GM06990 (cell line): ENCODE data around the gene UCP3.
"Not testable (repeated sequence)": the region's sequence is repeated elsewhere in the genome, so short reads cannot be mapped to it uniquely, and the experiment has no call there.

Experiments used
- DNase-seq: peaks from one replicate; pipeline ENCODE4 v3.0.0-alpha.2; 2011; ENCODE audit not compliant: insufficient read length; ENCODE audit errors: extremely low read depth
- H3K27me3 ChIP-seq: replicated peaks from 2 replicates; pipeline ENCODE4 v1.6.0; 2011; ENCODE audit warnings: low read length; ENCODE audit not compliant: control insufficient read depth, insufficient read depth
- H3K36me3 ChIP-seq: 2 replicates; pipeline ENCODE4 v1.5.1; 2011; ENCODE audit warnings: low read length; ENCODE audit not compliant: control insufficient read depth, insufficient read depth
- H3K4me3 ChIP-seq: replicated peaks from 2 replicates; pipeline ENCODE4 v1.5.1; 2011; ENCODE audit warnings: low read depth, mild to moderate bottlenecking, control low read depth, low read length
- TF ChIP-seq, protein P1 (sequence below): IDR thresholded peaks from 2 replicates; pipeline ENCODE4 v1.5.1; 2011; ENCODE audit warnings: low read length, control low read depth, mild to moderate bottlenecking, inconsistent platforms; ENCODE audit not compliant: insufficient read depth, poor library complexity, severe bottlenecking

UCP3 gene

DNA sequence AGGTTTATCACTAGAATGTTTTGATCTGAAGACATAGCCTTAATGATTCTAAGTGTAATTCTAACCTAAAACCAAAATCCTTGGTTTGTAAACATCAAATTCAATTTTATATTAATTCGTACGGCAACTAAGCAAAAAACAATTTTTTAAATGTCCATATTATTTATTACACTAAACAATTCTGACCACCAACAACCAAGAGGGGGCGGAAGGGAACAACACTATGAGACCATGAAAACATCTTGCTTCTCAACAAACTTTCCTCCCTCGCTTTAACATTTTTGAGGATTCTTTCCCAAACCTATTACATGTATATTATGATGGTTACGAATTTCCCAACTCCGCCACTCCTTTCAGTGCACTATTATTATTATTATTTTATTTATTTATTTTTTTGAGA lies 19.7 kb downstream of the UCP3 start:
- Histone ChIP-seq H3K36me3 (no peaks in the 10 kb centered on the region), H3K4me3 (no peak overlapping the region), H3K27me3 (no peaks in the 10 kb centered on the region)
- no peak for DNase-seq
- TF ChIP-seq, protein P1, sequence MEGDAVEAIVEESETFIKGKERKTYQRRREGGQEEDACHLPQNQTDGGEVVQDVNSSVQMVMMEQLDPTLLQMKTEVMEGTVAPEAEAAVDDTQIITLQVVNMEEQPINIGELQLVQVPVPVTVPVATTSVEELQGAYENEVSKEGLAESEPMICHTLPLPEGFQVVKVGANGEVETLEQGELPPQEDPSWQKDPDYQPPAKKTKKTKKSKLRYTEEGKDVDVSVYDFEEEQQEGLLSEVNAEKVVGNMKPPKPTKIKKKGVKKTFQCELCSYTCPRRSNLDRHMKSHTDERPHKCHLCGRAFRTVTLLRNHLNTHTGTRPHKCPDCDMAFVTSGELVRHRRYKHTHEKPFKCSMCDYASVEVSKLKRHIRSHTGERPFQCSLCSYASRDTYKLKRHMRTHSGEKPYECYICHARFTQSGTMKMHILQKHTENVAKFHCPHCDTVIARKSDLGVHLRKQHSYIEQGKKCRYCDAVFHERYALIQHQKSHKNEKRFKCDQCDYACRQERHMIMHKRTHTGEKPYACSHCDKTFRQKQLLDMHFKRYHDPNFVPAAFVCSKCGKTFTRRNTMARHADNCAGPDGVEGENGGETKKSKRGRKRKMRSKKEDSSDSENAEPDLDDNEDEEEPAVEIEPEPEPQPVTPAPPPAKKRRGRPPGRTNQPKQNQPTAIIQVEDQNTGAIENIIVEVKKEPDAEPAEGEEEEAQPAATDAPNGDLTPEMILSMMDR, result peak; percentile 32

DNA sequence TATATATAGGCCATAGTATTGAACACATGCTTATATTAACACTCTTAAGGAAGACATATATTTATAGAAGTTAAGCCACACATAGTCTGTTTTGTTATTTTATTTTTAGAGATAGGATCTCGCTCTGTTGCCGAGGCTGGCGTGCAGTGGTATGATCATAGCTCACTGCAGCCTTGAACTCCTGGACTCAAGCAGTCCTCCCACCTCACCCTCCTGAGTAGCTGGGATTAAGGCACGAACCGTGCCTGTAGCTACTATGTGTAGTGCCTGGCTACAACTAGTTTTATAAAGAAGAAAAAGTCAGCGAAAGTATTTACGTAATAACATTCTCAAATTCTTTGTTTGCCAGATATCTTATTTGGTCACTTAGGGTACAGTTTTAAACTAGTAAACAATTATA lies 20.7 kb downstream of the UCP3 start:
- no peaks in the 10 kb centered on the region for H3K36me3 ChIP-seq
- TF ChIP-seq, protein P1, result no peak

DNA sequence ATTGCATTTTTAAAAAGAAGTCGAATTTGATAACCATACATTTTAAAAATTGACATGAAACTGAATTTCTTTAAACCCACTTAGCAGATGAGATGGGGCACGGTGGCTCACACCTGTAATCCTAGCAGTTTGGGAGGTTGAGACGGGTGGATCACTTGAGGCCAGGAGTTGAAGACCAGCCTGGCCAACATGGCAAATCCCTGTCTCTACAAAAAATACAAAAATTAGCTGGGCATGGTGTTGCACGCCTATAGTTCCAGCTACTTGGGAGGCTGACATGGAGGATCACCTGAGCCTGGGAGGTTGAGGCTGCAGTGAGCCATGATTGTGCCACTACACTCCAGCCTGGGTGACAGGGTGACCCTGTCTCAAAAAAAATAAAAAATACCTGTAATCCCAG lies 23.2 kb downstream of the UCP3 start:
- not testable (repeated sequence) for H3K4me3 ChIP-seq, H3K36me3 ChIP-seq, DNase-seq, H3K27me3 ChIP-seq

More for the DNA sequence above, 20.7 kb downstream of the UCP3 start:
- Histone ChIP-seq H3K27me3 (no peaks in the 10 kb centered on the region), H3K4me3 (no peak overlapping the region)
- no peak for DNase-seq

DNA sequence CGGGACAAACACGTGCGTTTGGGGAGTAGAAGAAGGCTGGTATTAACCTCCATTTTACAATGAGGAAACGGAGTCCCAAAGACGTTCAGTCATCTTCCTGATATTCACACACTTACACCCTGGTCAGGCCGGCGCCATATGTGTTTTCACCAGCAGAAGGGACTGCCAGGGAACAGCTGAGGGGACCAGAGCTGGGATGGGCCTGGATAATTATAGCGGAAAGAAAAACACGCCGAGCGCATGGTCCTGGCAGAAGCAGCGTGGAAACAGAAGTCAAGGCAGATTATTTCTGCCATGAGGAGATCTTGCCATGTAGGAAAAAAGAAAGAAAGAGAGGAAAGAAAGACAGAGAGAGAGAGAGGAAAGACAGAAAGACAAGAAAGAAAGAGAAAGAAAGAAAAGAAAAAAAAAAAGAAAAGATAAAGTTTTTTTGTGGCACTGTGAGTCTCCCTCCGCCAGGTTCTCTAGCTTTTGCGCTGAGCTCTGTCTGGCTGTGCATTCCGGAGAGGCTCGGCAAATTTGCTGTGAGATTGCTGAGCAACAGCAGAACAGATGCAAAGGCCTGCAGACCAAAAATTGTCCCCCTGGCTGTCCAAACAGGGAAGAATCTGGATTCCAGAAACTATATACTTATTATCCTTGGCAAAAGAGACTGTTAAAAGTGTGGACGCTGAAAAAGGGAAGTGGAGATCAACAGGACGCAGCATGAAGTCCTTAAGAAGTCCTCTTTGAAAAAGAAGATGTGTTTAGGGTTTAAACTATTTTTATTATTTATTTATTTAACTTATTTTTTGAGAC lies 24.9 kb downstream of the UCP3 start:
- TF ChIP-seq, protein P1, result no peak
- DNase-seq, result no peak
- H3K36me3 ChIP-seq, result peaks cover 2% of the 10 kb centered on the region
- H3K27me3 ChIP-seq, result no peaks in the 10 kb centered on the region
- peak overlapping the region; percentile 57 for H3K4me3 ChIP-seq

DNA sequence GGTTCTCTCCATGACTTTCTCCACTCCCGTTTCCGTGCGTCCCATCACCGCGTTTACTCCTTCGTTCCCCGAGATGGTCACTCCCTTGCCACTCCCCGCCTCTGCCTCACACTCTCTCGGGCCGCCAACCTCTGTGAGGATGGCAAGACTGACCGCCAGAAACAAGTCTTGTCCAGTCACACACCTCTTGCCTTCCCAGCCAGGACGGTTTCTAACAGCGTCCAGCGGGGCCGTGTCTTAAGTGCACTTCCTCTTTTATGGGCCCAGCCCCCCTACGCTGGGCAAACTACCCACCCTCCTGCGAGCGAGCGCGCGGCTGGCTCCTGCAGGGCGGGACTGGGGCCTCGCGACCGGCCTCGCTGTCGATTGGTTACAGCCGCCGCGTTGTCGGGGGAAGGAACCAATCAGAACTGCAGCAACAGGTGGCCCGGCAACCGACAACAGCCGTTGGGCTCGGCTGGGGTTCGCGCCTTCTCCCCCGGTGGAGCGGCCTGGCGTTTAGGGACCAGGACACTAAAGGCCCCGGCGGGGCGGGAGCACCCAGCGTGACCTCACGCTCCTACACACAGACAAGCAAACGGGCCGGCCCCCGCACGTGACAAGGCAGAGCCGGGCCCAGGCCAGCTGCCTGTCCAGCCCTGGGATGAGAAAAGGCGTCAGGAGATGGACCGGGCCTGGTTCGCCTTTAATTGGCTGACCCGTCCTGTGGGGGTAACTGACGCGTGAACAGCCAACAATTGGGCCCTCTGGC lies 25.7 kb downstream of the UCP3 start:
- Histone ChIP-seq H3K27me3 (no peaks in the 10 kb centered on the region), H3K36me3 (peaks cover 9% of the 10 kb centered on the region), H3K4me3 (peak overlapping the region; percentile 94)
- DNase-seq, result peak; percentile 97
- TF ChIP-seq, protein P1, result no peak

DNA sequence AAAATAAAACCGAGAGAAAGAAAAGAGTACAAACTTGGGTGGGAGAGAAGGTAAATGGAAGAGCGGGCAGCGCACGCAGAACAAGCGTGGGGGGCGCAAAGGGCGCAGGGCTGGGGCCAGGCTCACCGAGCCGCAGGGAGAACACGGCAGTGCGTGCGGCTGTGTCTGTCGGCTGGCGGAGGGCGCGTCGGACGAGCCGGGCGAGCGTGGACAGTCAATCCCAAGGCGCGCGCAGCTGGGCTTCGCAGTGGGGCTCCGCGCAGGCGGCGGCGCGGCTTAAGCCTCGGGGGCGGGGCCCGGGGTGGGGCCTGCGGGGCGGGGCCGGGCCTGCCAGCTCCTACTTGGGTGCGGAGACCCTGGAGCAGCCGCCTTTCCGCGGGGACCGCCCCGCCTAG lies 26.3 kb downstream of the UCP3 start, which contains the start of gene UCP2:
Gene UCP2, minus strand, starts transcription at position 249 of the 395 bp plus-strand sequence. CDS start 4,465 bp downstream, outside the sequence.
- no peaks in the 10 kb centered on the region for H3K27me3 ChIP-seq
- DNase-seq, result peak; percentile 90
- peaks cover 14% of the 10 kb centered on the region for H3K36me3 ChIP-seq
- H3K4me3 ChIP-seq, result peak within 1 kb of the TSS; percentile 94
- TF ChIP-seq, protein P1, result no peak
